HEK293 (cell line): ENCODE data around the gene TCF7L2.

Source experiments
- PRDM6 ChIP-seq: fragments of 450-650 bp; formaldehyde crosslinking; IDR thresholded peaks from 2 replicates; pipeline ENCODE4 v1.5.1; 2017; ENCODE audit warnings: missing biosample characterization, missing genetic modification characterization
- SALL2 ChIP-seq: fragments of 450-650 bp; formaldehyde crosslinking; IDR thresholded peaks from 2 replicates; pipeline ENCODE4 v1.5.0; 2017; ENCODE audit warnings: missing biosample characterization, mild to moderate bottlenecking, missing genetic modification characterization, borderline replicate concordance
- ZBTB11 ChIP-seq: fragments of 450-650 bp; formaldehyde crosslinking; conservative IDR thresholded peaks from 2 replicates; pipeline ENCODE4 v1.5.1; 2016; ENCODE audit warnings: low read depth, missing biosample characterization, missing genetic modification characterization
- ZBTB17 ChIP-seq: fragments of 450-650 bp; formaldehyde crosslinking; IDR thresholded peaks from 2 replicates; pipeline ENCODE4 v1.5.1; 2016; ENCODE audit warnings: missing biosample characterization, missing genetic modification characterization
- ZFP37 ChIP-seq: fragments of 450-650 bp; formaldehyde crosslinking; IDR thresholded peaks from 2 replicates; pipeline ENCODE4 v1.5.1; 2016; ENCODE audit warnings: missing biosample characterization, missing genetic modification characterization
- ZNF600 ChIP-seq: fragments of 450-650 bp; formaldehyde crosslinking; IDR thresholded peaks from 2 replicates; pipeline ENCODE4 v1.5.1; 2016; ENCODE audit warnings: missing biosample characterization, missing genetic modification characterization
- TF ChIP-seq, protein P1 (sequence below): fragments of 450-650 bp; formaldehyde crosslinking; IDR thresholded peaks from 2 replicates; pipeline ENCODE4 v1.5.1; 2016; ENCODE audit warnings: missing biosample characterization, missing genetic modification characterization

DNA sequence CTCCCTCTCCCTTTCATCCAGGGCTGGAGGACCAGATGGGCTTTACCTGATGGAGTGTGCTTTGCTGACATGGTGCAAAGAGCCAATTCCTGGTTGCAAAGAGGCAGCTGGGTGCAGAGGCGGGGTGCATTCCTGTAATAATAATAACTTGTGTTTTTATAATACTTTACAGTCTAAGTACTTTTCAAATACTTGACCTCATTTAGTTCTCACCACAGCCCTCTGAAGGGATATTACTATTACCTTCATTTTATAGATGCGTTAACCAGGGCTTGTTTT, 70.4 kb downstream of the TCF7L2 start:
- TF ChIP-seq, protein P1, sequence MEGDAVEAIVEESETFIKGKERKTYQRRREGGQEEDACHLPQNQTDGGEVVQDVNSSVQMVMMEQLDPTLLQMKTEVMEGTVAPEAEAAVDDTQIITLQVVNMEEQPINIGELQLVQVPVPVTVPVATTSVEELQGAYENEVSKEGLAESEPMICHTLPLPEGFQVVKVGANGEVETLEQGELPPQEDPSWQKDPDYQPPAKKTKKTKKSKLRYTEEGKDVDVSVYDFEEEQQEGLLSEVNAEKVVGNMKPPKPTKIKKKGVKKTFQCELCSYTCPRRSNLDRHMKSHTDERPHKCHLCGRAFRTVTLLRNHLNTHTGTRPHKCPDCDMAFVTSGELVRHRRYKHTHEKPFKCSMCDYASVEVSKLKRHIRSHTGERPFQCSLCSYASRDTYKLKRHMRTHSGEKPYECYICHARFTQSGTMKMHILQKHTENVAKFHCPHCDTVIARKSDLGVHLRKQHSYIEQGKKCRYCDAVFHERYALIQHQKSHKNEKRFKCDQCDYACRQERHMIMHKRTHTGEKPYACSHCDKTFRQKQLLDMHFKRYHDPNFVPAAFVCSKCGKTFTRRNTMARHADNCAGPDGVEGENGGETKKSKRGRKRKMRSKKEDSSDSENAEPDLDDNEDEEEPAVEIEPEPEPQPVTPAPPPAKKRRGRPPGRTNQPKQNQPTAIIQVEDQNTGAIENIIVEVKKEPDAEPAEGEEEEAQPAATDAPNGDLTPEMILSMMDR (tag by site-specific recombination), result no peak
- no peak for TF ChIP-seq PRDM6
- no peak for TF ChIP-seq SALL2
- no peak for TF ChIP-seq ZBTB11 (tag by site-specific recombination)
- TF ChIP-seq ZNF600 (tag by site-specific recombination), result no peak
- no peak for TF ChIP-seq ZFP37 (tag by site-specific recombination)
- TF ChIP-seq ZBTB17 (tag by site-specific recombination), result no peak
